ENCODE data around the gene CPED1. TPM values are rescaled to one million over a fixed set of nuclear protein-coding genes. Genes with fewer than 3 reads are reported as not detected.

Gene CPED1
- total RNA-seq, 2 donors from 2014 or later: 77.4 to 126 TPM

GRCh38 chr7:121102619-121103018 is 114.1 kb downstream of the CPED1 start:
- H3K36me3 ChIP-seq: peaks cover 17% of the 10 kb centered on the region
- H3K27ac ChIP-seq: peak overlapping the region in 1 of 2 donors; percentile 7
- DNase-seq (ENCODE audit: low spot score) (no peak), ATAC-seq (ENCODE audit: insufficient number of reproducible peaks, low FRiP score, low read depth) (no peak)
- no peak overlapping the region for H3K4me3 ChIP-seq
- H3K27me3 ChIP-seq (replicated peaks; ENCODE audit: insufficient read depth): no peaks in the 10 kb centered on the region
- TF ChIP-seq, protein P1, sequence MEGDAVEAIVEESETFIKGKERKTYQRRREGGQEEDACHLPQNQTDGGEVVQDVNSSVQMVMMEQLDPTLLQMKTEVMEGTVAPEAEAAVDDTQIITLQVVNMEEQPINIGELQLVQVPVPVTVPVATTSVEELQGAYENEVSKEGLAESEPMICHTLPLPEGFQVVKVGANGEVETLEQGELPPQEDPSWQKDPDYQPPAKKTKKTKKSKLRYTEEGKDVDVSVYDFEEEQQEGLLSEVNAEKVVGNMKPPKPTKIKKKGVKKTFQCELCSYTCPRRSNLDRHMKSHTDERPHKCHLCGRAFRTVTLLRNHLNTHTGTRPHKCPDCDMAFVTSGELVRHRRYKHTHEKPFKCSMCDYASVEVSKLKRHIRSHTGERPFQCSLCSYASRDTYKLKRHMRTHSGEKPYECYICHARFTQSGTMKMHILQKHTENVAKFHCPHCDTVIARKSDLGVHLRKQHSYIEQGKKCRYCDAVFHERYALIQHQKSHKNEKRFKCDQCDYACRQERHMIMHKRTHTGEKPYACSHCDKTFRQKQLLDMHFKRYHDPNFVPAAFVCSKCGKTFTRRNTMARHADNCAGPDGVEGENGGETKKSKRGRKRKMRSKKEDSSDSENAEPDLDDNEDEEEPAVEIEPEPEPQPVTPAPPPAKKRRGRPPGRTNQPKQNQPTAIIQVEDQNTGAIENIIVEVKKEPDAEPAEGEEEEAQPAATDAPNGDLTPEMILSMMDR (IDR thresholded peaks at IDR 0.05): no peak
- no peaks in the 10 kb centered on the region for H3K9me3 ChIP-seq
- H3K4me1 ChIP-seq (ENCODE audit: control insufficient read depth in 1 of 2, low read depth in 2 of 2): no peaks in the 10 kb centered on the region

GRCh38 chr7:121103086-121103485 is 114.6 kb downstream of the CPED1 start:
- no peaks in the 10 kb centered on the region for H3K27me3 ChIP-seq (replicated peaks; ENCODE audit: insufficient read depth)
- no peaks in the 10 kb centered on the region for H3K4me1 ChIP-seq (ENCODE audit: control insufficient read depth in 1 of 2, low read depth in 2 of 2)
- H3K27ac ChIP-seq: no peak overlapping the region
- peaks cover 17% of the 10 kb centered on the region for H3K36me3 ChIP-seq
- ATAC-seq (ENCODE audit: insufficient number of reproducible peaks, low FRiP score, low read depth) (no peak), DNase-seq (ENCODE audit: low spot score) (no peak)
- H3K4me3 ChIP-seq: no peak overlapping the region
- H3K9me3 ChIP-seq: no peaks in the 10 kb centered on the region
- TF ChIP-seq, protein P1 (IDR thresholded peaks at IDR 0.05): no peak

DNA sequence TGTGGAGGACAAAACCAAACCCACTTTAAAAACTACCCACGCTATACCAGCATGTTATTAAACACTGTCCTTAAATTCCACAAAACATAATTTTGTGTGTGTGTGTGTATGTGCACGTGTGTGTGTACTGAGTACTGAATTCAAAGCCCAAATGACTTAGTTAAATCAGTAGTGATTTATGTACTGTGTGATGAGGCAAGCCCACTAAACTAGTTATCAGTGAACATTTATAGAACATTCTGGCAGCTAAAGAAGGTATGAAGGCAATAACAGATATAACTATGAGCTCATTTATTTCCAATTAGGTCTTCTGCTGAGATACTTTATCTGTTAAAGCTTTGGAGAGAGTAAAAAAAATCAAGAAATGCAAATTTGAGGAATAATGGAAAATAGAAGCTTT is 115.1 kb downstream of the CPED1 start:
- Histone ChIP-seq H3K27me3 (replicated peaks; ENCODE audit: insufficient read depth) (no peaks in the 10 kb centered on the region), H3K27ac (no peak overlapping the region), H3K4me1 (ENCODE audit: control insufficient read depth in 1 of 2, low read depth in 2 of 2) (no peaks in the 10 kb centered on the region), H3K9me3 (no peaks in the 10 kb centered on the region), H3K36me3 (peaks cover 17% of the 10 kb centered on the region), H3K4me3 (no peak overlapping the region)
- TF ChIP-seq, protein P1 (IDR thresholded peaks at IDR 0.05): no peak
- DNase-seq (ENCODE audit: low spot score): no peak
- no peak for ATAC-seq (ENCODE audit: insufficient number of reproducible peaks, low FRiP score, low read depth)

- Histone ChIP-seq H3K27me3 (replicated peaks; ENCODE audit: insufficient read depth) (no peaks in the 10 kb centered on the region), H3K4me1 (ENCODE audit: control insufficient read depth in 1 of 2, low read depth in 2 of 2) (no peaks in the 10 kb centered on the region), H3K9me3 (no peaks in the 10 kb centered on the region), H3K36me3 (peaks cover 12% of the 10 kb centered on the region), H3K4me3 (no peak overlapping the region), H3K27ac (no peak overlapping the region)
- TF ChIP-seq, protein P1 (IDR thresholded peaks at IDR 0.05): no peak
- DNase-seq (ENCODE audit: low spot score) (no peak), ATAC-seq (ENCODE audit: insufficient number of reproducible peaks, low FRiP score, low read depth) (no peak)
Measured at GRCh38 chr7:121105262-121105661, 116.8 kb downstream of the CPED1 start.

DNA sequence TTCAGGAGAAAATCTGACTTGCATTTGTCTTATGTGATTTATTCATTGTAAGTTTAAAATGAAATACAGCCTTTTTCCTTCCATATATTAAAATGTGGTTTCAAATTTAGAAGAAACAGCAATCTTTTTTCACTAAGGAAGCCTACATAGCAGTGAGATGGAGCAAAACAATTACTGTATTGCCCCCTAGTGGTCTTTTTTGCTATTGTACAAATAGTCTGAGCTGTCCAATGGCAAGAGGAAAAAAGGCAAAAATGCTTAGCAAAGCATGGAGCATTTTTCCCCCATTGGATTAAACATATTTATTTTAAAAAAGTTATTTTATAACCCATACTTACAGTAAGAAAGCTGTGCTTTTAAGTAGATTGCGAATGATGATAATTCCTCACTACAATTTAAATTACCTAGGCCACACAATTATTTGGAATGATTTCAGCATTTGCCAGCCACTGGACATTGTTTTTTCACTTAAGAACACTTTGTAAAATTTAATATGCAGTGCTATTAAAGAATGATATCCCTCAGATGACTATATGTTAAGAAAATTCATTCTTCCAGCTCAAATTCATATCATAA is 119.5 kb downstream of the CPED1 start:
- peak; percentile 92 for ATAC-seq (ENCODE audit: insufficient number of reproducible peaks, low FRiP score, low read depth)
- Histone ChIP-seq H3K36me3 (no peaks in the 10 kb centered on the region), H3K4me1 (ENCODE audit: control insufficient read depth in 1 of 2, low read depth in 2 of 2) (no peaks in the 10 kb centered on the region), H3K9me3 (no peaks in the 10 kb centered on the region), H3K27ac (no peak overlapping the region), H3K27me3 (replicated peaks; ENCODE audit: insufficient read depth) (no peaks in the 10 kb centered on the region), H3K4me3 (no peak overlapping the region)
- no peak for DNase-seq (ENCODE audit: low spot score)
- TF ChIP-seq, protein P1 (IDR thresholded peaks at IDR 0.05): peak; percentile 79
